SU-DHL-6 (cell line): ENCODE data around the gene AADAC.
"Not testable (repeated sequence)": the region's sequence is repeated elsewhere in the genome, so short reads cannot be mapped to it uniquely, and the experiment has no call there.

Experiments used
- H2AFZ ChIP-seq: fragments of 200-600 bp; sonication (generic); 2 replicates; pipeline ENCODE4 v1.6.1; 2014; ENCODE audit warnings: low read depth, mild to moderate bottlenecking, moderate library complexity, mixed read lengths, antibody characterized with exemption, low read length; ENCODE audit not compliant: severe bottlenecking
- H3F3A ChIP-seq: fragments of 200-600 bp; shearing (Covaris generic); 2 replicates; pipeline ENCODE4 v1.6.0; 2016; ENCODE audit warnings: antibody characterized with exemption, mild to moderate bottlenecking; ENCODE audit not compliant: insufficient read depth
- H3K27ac ChIP-seq: fragments of 200-600 bp; sonication (generic); 2 replicates; pipeline ENCODE4 v1.5.1; 2016; ENCODE audit warnings: low read depth, mild to moderate bottlenecking, low read length, moderate library complexity, mixed read lengths
- H3K27me3 ChIP-seq: fragments of 200-600 bp; sonication (generic), shearing (Covaris generic); 2 replicates; pipeline ENCODE4 v1.6.0; 2014; ENCODE audit warnings: mild to moderate bottlenecking, low read length
- H3K36me3 ChIP-seq: fragments of 200-600 bp; sonication (generic); 2 replicates; pipeline ENCODE4 v1.6.1; 2014; ENCODE audit warnings: mild to moderate bottlenecking, low read length, mixed read lengths
- H3K4me2 ChIP-seq: fragments of 300-600, 200-600 bp; shearing (Covaris generic), sonication (generic); 2 replicates; pipeline ENCODE4 v1.6.0; 2014; ENCODE audit warnings: low read length, low read depth, mild to moderate bottlenecking; ENCODE audit not compliant: poor library complexity, severe bottlenecking
- H3K4me3 ChIP-seq: fragments of 200-600 bp; sonication (generic); 2 replicates; pipeline ENCODE4 v1.5.1; 2014; ENCODE audit warnings: antibody characterized with exemption, low read length, mild to moderate bottlenecking, mixed read lengths; ENCODE audit not compliant: insufficient read depth, poor library complexity, severe bottlenecking
- H3K79me2 ChIP-seq: fragments of 200-600 bp; sonication (generic); 2 replicates; pipeline ENCODE4 v1.6.1; 2014; ENCODE audit warnings: mild to moderate bottlenecking, low read length, moderate library complexity; ENCODE audit not compliant: insufficient read depth
- H3K9ac ChIP-seq: fragments of 200-600 bp; sonication (generic); 2 replicates; pipeline ENCODE4 v1.7.0; 2014; ENCODE audit warnings: mild to moderate bottlenecking, low read length
- H3K9me2 ChIP-seq: fragments of 200-600 bp; sonication (generic); replicated peaks from 2 replicates; pipeline ENCODE4 v1.6.1; 2014; ENCODE audit warnings: low read length; ENCODE audit not compliant: insufficient read depth
- H3K9me3 ChIP-seq: fragments of 200-600 bp; sonication (generic); 2 replicates; pipeline ENCODE4 v1.6.1; 2014; ENCODE audit warnings: low read length, mixed read lengths; ENCODE audit not compliant: insufficient read depth
- H4K20me1 ChIP-seq: fragments of 200-600 bp; sonication (generic); 2 replicates; pipeline ENCODE4 v1.6.1; 2014; ENCODE audit warnings: low read depth, mild to moderate bottlenecking, antibody characterized with exemption, low read length, moderate library complexity, mixed read lengths
- EZH2phosphoT487 ChIP-seq: fragments of 200-600 bp; sonication (generic), shearing (Covaris generic); conservative IDR thresholded peaks from 2 replicates; pipeline ENCODE4 v1.6.1; 2018; ENCODE audit warnings: mild to moderate bottlenecking, antibody characterized with exemption, low read length, moderate library complexity, mixed read lengths
- TF ChIP-seq, protein P1 (sequence below): fragments of 200-600 bp; sonication (generic); IDR thresholded peaks from one replicate; pipeline ENCODE4 v1.5.1; 2017; ENCODE audit warnings: antibody characterized with exemption, mild to moderate bottlenecking, low read length, moderate library complexity; ENCODE audit not compliant: insufficient read depth, poor library complexity, severe bottlenecking

AADAC gene

DNA sequence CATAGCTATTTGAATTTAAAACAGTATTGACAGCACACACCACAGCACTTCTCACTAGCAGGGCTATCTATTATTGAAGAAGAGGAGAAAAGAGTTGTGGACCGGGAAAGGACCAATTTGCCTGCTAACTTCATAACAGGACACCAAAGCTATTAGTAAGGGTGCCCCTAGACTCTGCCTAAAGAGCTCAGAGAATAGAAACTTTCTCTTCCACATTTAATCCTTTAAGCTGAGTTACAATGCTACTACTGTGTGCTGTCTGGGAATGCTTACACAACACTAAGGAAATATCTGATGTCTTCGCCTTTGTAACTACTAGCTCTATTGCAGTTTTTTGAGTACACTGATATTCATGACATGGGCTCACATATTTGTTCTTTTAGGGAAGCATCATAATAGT, 13.5 kb upstream of the AADAC start:
- Histone ChIP-seq H3K27me3 (no peaks in the 10 kb centered on the region), H3K9ac (no peak overlapping the region), H3K36me3 (no peaks in the 10 kb centered on the region), H2AFZ (no peak overlapping the region), H3K79me2 (no peaks in the 10 kb centered on the region), H3K4me3 (no peak overlapping the region), H3K4me2 (no peak overlapping the region), H4K20me1 (0 out of 2 replicates have a peak, but pooled peaks cover 3% of the 10 kb centered on the region), H3K9me3 (no peaks in the 10 kb centered on the region), H3K27ac (no peak overlapping the region), H3F3A (no peaks in the 10 kb centered on the region), H3K9me2 (no peaks in the 10 kb centered on the region)
- TF ChIP-seq, protein P1, sequence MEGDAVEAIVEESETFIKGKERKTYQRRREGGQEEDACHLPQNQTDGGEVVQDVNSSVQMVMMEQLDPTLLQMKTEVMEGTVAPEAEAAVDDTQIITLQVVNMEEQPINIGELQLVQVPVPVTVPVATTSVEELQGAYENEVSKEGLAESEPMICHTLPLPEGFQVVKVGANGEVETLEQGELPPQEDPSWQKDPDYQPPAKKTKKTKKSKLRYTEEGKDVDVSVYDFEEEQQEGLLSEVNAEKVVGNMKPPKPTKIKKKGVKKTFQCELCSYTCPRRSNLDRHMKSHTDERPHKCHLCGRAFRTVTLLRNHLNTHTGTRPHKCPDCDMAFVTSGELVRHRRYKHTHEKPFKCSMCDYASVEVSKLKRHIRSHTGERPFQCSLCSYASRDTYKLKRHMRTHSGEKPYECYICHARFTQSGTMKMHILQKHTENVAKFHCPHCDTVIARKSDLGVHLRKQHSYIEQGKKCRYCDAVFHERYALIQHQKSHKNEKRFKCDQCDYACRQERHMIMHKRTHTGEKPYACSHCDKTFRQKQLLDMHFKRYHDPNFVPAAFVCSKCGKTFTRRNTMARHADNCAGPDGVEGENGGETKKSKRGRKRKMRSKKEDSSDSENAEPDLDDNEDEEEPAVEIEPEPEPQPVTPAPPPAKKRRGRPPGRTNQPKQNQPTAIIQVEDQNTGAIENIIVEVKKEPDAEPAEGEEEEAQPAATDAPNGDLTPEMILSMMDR: no peak
- no peak for TF ChIP-seq EZH2phosphoT487

DNA sequence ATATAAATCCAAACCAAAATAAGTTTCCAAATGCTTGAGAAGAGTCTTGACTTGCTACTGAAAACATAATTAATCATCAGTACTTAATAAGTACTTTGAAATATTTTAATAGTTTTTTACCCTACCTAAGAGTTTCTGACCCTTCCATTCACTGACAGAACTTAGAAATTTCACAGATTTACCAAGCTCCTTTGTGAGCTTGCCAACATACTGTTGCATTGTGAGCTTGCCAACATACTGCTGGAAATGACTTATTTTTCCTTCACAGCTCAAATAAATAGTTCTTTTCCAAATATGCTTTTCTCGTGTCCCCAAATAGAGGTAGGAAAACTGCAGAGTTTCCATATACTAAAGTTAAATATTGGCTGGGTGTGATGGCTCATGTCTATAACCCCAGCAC, 9.6 kb upstream of the AADAC start:
- no peaks in the 10 kb centered on the region for H3K9me2 ChIP-seq
- no peaks in the 10 kb centered on the region for H3K27me3 ChIP-seq
- H3F3A ChIP-seq: no peaks in the 10 kb centered on the region
- no peak for TF ChIP-seq EZH2phosphoT487
- TF ChIP-seq, protein P1: no peak
- H3K9me3 ChIP-seq: no peaks in the 10 kb centered on the region
- H4K20me1 ChIP-seq: 0 out of 2 replicates have a peak, but pooled peaks cover 3% of the 10 kb centered on the region
- H3K4me3 ChIP-seq: no peak overlapping the region
- no peak overlapping the region for H3K4me2 ChIP-seq
- no peak overlapping the region for H2AFZ ChIP-seq
- no peak overlapping the region for H3K27ac ChIP-seq
- H3K36me3 ChIP-seq: no peaks in the 10 kb centered on the region
- no peaks in the 10 kb centered on the region for H3K79me2 ChIP-seq
- H3K9ac ChIP-seq: no peak overlapping the region

DNA sequence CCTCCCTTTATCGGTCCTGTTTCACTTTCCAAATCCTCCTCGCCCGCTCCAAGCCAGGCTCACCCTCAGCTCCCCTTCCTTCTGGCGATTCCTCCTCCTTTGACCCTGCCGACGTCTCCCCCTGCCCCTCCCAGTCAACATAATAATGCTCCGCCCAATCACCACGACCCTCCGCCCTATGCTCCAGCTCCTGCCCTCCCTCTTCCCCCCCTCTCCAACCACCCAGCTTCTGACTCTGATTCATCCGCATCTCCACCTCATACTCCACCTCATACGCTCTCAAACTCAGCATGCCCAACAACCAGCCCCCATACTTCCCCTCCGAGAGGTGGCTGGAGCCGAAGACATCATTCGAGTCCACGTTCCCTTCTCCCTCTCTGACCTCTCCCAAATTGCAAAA, 7.1 kb upstream of the AADAC start:
- no peak for TF ChIP-seq EZH2phosphoT487
- TF ChIP-seq, protein P1: no peak
- Histone ChIP-seq H3K27me3 (no peaks in the 10 kb centered on the region), H3K4me2 (no peak overlapping the region), H3K9ac (no peak overlapping the region), H4K20me1 (no peaks in the 10 kb centered on the region), H3F3A (no peaks in the 10 kb centered on the region), H3K9me3 (no peaks in the 10 kb centered on the region), H3K27ac (no peak overlapping the region), H3K4me3 (no peak overlapping the region), H3K36me3 (no peaks in the 10 kb centered on the region), H2AFZ (no peak overlapping the region), H3K79me2 (no peaks in the 10 kb centered on the region), H3K9me2 (no peaks in the 10 kb centered on the region)

DNA sequence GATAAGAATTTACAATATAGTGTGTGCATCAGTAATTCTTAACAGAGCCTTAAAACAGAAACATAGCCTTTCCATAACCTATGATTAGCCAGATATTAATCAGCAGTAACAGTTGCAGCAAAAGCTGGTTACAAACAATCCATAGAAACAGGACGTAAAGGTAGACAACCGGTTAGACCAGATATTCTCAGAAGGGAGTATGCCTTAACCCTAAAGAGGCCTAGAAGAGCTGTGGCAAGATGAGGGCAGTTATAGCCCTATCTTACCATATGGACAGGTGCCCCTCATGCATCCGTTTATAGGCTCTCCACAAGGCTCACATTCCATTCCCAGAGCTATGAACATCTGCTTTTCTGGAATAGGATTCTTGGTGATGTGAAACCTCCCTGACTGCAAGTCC, 5.0 kb upstream of the AADAC start:
- H3K79me2 ChIP-seq: not testable (repeated sequence)

More for the DNA sequence above, 5.0 kb upstream of the AADAC start:
- H3F3A ChIP-seq, H3K27ac ChIP-seq, H3K4me2 ChIP-seq, H3K4me3 ChIP-seq, H2AFZ ChIP-seq, H3K9me3 ChIP-seq, H3K36me3 ChIP-seq, H3K9me2 ChIP-seq, H3K27me3 ChIP-seq, H3K9ac ChIP-seq, H4K20me1 ChIP-seq: not testable (repeated sequence)
